Astrocyte (in vitro differentiated cells and primary cell): Measurements from ENCODE around the gene GRIK3. TPM values are rescaled to one million over a fixed set of nuclear protein-coding genes. Genes with fewer than 3 reads are reported as not detected.

Experiments
- DNase-seq: peaks from one replicate; pipeline ENCODE4 v3.0.0-alpha.2; 2010; ENCODE audit warnings: low read depth
- FAIRE-seq: peaks from 2 replicates; lab custom pipeline; 2011; peaks lifted over from hg19 to GRCh38; lab: Jason Lieb, UNC
- H2AFZ ChIP-seq: 2 replicates; pipeline ENCODE4 v1.6.0; 2012; ENCODE audit warnings: low read depth, low read length, inconsistent platforms
- H3K27ac ChIP-seq: 2 replicates; pipeline ENCODE4 v1.5.1; 2011; ENCODE audit warnings: low read depth, low read length, inconsistent platforms
- H3K27me3 ChIP-seq: 2 replicates; pipeline ENCODE4 v1.6.0; 2011; ENCODE audit warnings: low read length, inconsistent platforms; ENCODE audit not compliant: insufficient read depth
- H3K36me3 ChIP-seq: 2 replicates; pipeline ENCODE4 v1.5.1; 2011; ENCODE audit warnings: low read length, inconsistent platforms; ENCODE audit not compliant: insufficient read depth
- H3K4me1 ChIP-seq: 2 replicates; pipeline ENCODE4 v1.5.1; 2011; ENCODE audit warnings: low read length, inconsistent platforms; ENCODE audit not compliant: insufficient read depth
- H3K4me2 ChIP-seq: 2 replicates; pipeline ENCODE4 v1.6.0; 2012; ENCODE audit warnings: low read length, inconsistent platforms
- H3K4me3 ChIP-seq: 2 replicates; pipeline ENCODE4 v1.5.1; 2011; ENCODE audit warnings: low read depth, mild to moderate bottlenecking, low read length, inconsistent platforms; ENCODE audit not compliant: insufficient read depth
- H3K79me2 ChIP-seq: 2 replicates; pipeline ENCODE4 v1.6.0; 2012; ENCODE audit warnings: mild to moderate bottlenecking, low read length, inconsistent platforms; ENCODE audit not compliant: insufficient read depth
- H3K9ac ChIP-seq: 2 replicates; pipeline ENCODE4 v1.6.0; 2012; ENCODE audit warnings: mild to moderate bottlenecking, low read length, inconsistent platforms
- H3K9me3 ChIP-seq: 2 replicates; pipeline ENCODE4 v1.5.1; 2012; ENCODE audit warnings: low read depth, mild to moderate bottlenecking, low read length, inconsistent platforms; ENCODE audit not compliant: insufficient read depth
- H4K20me1 ChIP-seq: 2 replicates; pipeline ENCODE4 v1.6.0; 2012; ENCODE audit warnings: low read length, inconsistent platforms; ENCODE audit not compliant: insufficient read depth
- H3K27ac Mint-ChIP-seq: one replicate; pipeline ENCODE4 v1.8.0; 2021; ENCODE audit warnings: mild to moderate bottlenecking, mixed read lengths; ENCODE audit not compliant: unreplicated experiment
- H3K27me3 Mint-ChIP-seq: one replicate; pipeline ENCODE4 v1.8.0; 2021; ENCODE audit warnings: low read depth, mixed read lengths; ENCODE audit not compliant: unreplicated experiment
- H3K36me3 Mint-ChIP-seq: one replicate; pipeline ENCODE4 v1.8.0; 2021; ENCODE audit warnings: low read depth, mixed read lengths; ENCODE audit not compliant: unreplicated experiment
- H3K4me1 Mint-ChIP-seq: one replicate; pipeline ENCODE4 v1.8.0; 2021; ENCODE audit warnings: low read depth, mixed read lengths; ENCODE audit not compliant: unreplicated experiment
- H3K4me3 Mint-ChIP-seq: one replicate; pipeline ENCODE4 v1.8.0; 2021; ENCODE audit warnings: mild to moderate bottlenecking, moderate library complexity, mixed read lengths; ENCODE audit not compliant: unreplicated experiment
- H3K9me3 Mint-ChIP-seq: one replicate; pipeline ENCODE4 v1.8.0; 2021; ENCODE audit warnings: mild to moderate bottlenecking, mixed read lengths; ENCODE audit not compliant: unreplicated experiment
- CTCF ChIP-seq: IDR thresholded peaks from 2 replicates; pipeline ENCODE4 v1.5.1; 2011; ENCODE audit warnings: low read depth, mild to moderate bottlenecking, inconsistent platforms, low read length, moderate library complexity; ENCODE audit not compliant: insufficient read depth
- EZH2 ChIP-seq: IDR thresholded peaks from 2 replicates; pipeline ENCODE4 v1.6.1; 2012; ENCODE audit warnings: mild to moderate bottlenecking, low read length, inconsistent platforms; ENCODE audit not compliant: insufficient read depth
- total RNA-seq: library from RNA; stranded (reverse); gene quantifications from 2 replicates; pipeline ENCODE4 v1.2.1, GENCODE V29; 2021

The GRIK3 gene
- total RNA-seq, 1 donor from 2014 or later: 0.16 TPM

DNA sequence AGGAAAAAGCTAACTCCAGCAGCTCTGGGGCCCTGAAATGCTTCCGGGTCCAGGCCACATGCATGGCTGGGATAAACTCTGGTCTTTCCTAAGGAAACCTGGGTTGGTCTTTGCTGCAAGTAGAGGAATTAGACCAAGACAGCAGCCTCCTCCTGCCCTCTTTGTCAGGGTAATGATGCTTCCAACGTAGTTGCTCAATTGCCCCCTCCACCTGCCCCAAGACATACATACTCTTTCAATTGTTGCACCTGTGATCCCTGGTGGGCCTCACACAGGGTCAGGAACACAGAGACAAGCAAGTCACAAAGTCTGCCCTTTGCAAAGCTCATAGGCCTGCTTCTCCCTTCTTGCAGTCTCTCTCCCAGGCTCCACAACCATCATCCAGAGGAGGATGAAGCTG, 41.9 kb upstream of the GRIK3 start:
- FAIRE-seq (no peak), DNase-seq (no peak)
- Histone ChIP-seq H2AFZ (no peak overlapping the region), H4K20me1 (no peaks in the 10 kb centered on the region), H3K79me2 (no peaks in the 10 kb centered on the region), H3K27me3 (no peaks in the 10 kb centered on the region), H3K4me1 (no peaks in the 10 kb centered on the region), H3K4me3 (no peak overlapping the region), H3K27ac (no peak overlapping the region), H3K4me2 (no peak overlapping the region), H3K9ac (no peak overlapping the region), H3K9me3 (no peaks in the 10 kb centered on the region), H3K36me3 (no peaks in the 10 kb centered on the region)
- Mint-ChIP-seq H3K4me1 (no peaks in the 10 kb centered on the region), H3K36me3 (no peaks in the 10 kb centered on the region), H3K4me3 (no peak overlapping the region), H3K9me3 (no peaks in the 10 kb centered on the region), H3K27me3 (peaks cover 54% of the 10 kb centered on the region), H3K27ac (no peak overlapping the region)
- TF ChIP-seq EZH2 (no peak), CTCF (no peak)

GRCh38 chr1:37073854-37074379, 39.6 kb upstream of the GRIK3 start:
- Mint-ChIP-seq H3K4me3 (no peak overlapping the region), H3K4me1 (no peaks in the 10 kb centered on the region), H3K9me3 (no peaks in the 10 kb centered on the region), H3K27me3 (peaks cover 64% of the 10 kb centered on the region), H3K36me3 (no peaks in the 10 kb centered on the region), H3K27ac (no peak overlapping the region)
- no peak overlapping the region for H2AFZ ChIP-seq
- H3K36me3 ChIP-seq: no peaks in the 10 kb centered on the region
- no peak overlapping the region for H3K4me2 ChIP-seq
- no peaks in the 10 kb centered on the region for H3K27me3 ChIP-seq
- no peak for TF ChIP-seq CTCF
- TF ChIP-seq EZH2: no peak
- FAIRE-seq: no peak
- H4K20me1 ChIP-seq: no peaks in the 10 kb centered on the region
- H3K4me3 ChIP-seq: no peak overlapping the region
- no peak overlapping the region for H3K9ac ChIP-seq
- no peak overlapping the region for H3K27ac ChIP-seq
- DNase-seq: no peak
- no peaks in the 10 kb centered on the region for H3K9me3 ChIP-seq
- no peaks in the 10 kb centered on the region for H3K79me2 ChIP-seq
- no peaks in the 10 kb centered on the region for H3K4me1 ChIP-seq

- H3K27ac ChIP-seq: no peak overlapping the region
- no peak for FAIRE-seq
- no peaks in the 10 kb centered on the region for H3K4me1 Mint-ChIP-seq
Measured at GRCh38 chr1:37073152-37073853, 39.0 kb upstream of the GRIK3 start.

More at GRCh38 chr1:37073152-37073853, 39.0 kb upstream of the GRIK3 start:
- Histone ChIP-seq H3K9me3 (no peaks in the 10 kb centered on the region), H3K9ac (no peak overlapping the region), H3K27me3 (no peaks in the 10 kb centered on the region), H4K20me1 (no peaks in the 10 kb centered on the region), H3K79me2 (no peaks in the 10 kb centered on the region), H3K4me2 (no peak overlapping the region), H3K36me3 (no peaks in the 10 kb centered on the region), H2AFZ (no peak overlapping the region), H3K4me3 (no peak overlapping the region), H3K4me1 (no peaks in the 10 kb centered on the region)
- Mint-ChIP-seq H3K27ac (no peak overlapping the region), H3K36me3 (no peaks in the 10 kb centered on the region), H3K4me3 (no peak overlapping the region), H3K27me3 (peaks cover 67% of the 10 kb centered on the region), H3K9me3 (no peaks in the 10 kb centered on the region)
- TF ChIP-seq EZH2 (no peak), CTCF (no peak)
- DNase-seq: no peak
